Prostate gland (tissue), 2 donors: ENCODE data around the gene BIN1.

Source experiments
- CTCF ChIP-seq, 4 experiments: fragments of 200-600 bp in 2 of 4; fragments of 450-650 bp in 2 of 4; sonication (generic) in 2 of 4; IDR thresholded peaks; 1 replicate in 3 of 4; 2 replicates in 1 of 4; pipeline ENCODE4 v1.5.1; 2016 to 2019; ENCODE audit warnings: antibody characterized with exemption in 4 of 4, mild to moderate bottlenecking in 2 of 4, moderate library complexity in 2 of 4
- POLR2A ChIP-seq: fragments of 450-650 bp; IDR thresholded peaks from one replicate; pipeline ENCODE4 v1.6.1; 2016; ENCODE audit warnings: antibody characterized with exemption, mild to moderate bottlenecking

GRCh38 chr2:127034883-127035611 lies 71.9 kb downstream of the BIN1 start:
- TF ChIP-seq CTCF (IDR thresholded peaks at IDR 0.05) (no peak), POLR2A (no peak)
